ENCODE data around the gene PHLPP2.

PHLPP2 gene

GRCh38 chr16:71762186-71762585 lies 37.7 kb upstream of the PHLPP2 start:
- TF ChIP-seq, protein P1, sequence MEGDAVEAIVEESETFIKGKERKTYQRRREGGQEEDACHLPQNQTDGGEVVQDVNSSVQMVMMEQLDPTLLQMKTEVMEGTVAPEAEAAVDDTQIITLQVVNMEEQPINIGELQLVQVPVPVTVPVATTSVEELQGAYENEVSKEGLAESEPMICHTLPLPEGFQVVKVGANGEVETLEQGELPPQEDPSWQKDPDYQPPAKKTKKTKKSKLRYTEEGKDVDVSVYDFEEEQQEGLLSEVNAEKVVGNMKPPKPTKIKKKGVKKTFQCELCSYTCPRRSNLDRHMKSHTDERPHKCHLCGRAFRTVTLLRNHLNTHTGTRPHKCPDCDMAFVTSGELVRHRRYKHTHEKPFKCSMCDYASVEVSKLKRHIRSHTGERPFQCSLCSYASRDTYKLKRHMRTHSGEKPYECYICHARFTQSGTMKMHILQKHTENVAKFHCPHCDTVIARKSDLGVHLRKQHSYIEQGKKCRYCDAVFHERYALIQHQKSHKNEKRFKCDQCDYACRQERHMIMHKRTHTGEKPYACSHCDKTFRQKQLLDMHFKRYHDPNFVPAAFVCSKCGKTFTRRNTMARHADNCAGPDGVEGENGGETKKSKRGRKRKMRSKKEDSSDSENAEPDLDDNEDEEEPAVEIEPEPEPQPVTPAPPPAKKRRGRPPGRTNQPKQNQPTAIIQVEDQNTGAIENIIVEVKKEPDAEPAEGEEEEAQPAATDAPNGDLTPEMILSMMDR (IDR thresholded peaks at IDR 0.05), result no peak
- no peak overlapping the region for H3K4me3 ChIP-seq (ENCODE audit: low read depth, low read length)
- H3K36me3 ChIP-seq (ENCODE audit: control insufficient read depth, insufficient read depth, low read length), result no peaks in the 10 kb centered on the region
- no peak overlapping the region for H3K4me2 ChIP-seq (ENCODE audit: low read length)
- no peaks in the 10 kb centered on the region for H3K27me3 ChIP-seq (ENCODE audit: control insufficient read depth, insufficient read depth, low read length)
- H3K9ac ChIP-seq, result no peak overlapping the region
- H3K79me2 ChIP-seq, result peaks cover 2% of the 10 kb centered on the region
- no peak overlapping the region for H2AFZ ChIP-seq
- H3K4me1 ChIP-seq, result peaks cover 1% of the 10 kb centered on the region
- no peak overlapping the region for H3K27ac ChIP-seq
- H3K9me3 ChIP-seq (ENCODE audit: control insufficient read depth, low read length), result no peaks in the 10 kb centered on the region

DNA sequence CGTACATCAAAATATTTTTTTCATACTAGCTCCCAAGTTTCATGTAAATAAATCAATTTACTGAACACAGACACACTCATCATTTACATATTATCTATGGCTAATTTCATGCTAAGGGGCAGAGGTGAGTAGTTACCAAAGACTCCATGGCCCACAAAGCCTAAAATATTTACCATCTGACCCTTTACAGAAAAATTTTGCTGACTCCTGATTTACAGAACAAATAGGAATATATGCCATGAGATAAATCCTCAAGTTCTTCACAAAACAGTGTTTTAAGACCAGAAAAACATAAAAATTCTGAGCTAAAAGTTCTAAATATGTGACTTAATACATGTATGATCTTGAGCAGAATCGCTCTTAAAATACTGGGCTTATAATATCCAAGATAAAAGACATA lies 36.6 kb upstream of the PHLPP2 start:
- no peaks in the 10 kb centered on the region for H3K27me3 ChIP-seq (ENCODE audit: control insufficient read depth, insufficient read depth, low read length)
- no peak overlapping the region for H3K27ac ChIP-seq
- no peaks in the 10 kb centered on the region for H3K4me1 ChIP-seq
- peaks cover 2% of the 10 kb centered on the region for H3K79me2 ChIP-seq
- no peak overlapping the region for H3K9ac ChIP-seq
- H3K9me3 ChIP-seq (ENCODE audit: control insufficient read depth, low read length), result no peaks in the 10 kb centered on the region
- no peak overlapping the region for H3K4me2 ChIP-seq (ENCODE audit: low read length)
- TF ChIP-seq, protein P1 (IDR thresholded peaks at IDR 0.05), result no peak
- no peak overlapping the region for H3K4me3 ChIP-seq (ENCODE audit: low read depth, low read length)
- no peak overlapping the region for H2AFZ ChIP-seq
- H3K36me3 ChIP-seq (ENCODE audit: control insufficient read depth, insufficient read depth, low read length), result no peaks in the 10 kb centered on the region

DNA sequence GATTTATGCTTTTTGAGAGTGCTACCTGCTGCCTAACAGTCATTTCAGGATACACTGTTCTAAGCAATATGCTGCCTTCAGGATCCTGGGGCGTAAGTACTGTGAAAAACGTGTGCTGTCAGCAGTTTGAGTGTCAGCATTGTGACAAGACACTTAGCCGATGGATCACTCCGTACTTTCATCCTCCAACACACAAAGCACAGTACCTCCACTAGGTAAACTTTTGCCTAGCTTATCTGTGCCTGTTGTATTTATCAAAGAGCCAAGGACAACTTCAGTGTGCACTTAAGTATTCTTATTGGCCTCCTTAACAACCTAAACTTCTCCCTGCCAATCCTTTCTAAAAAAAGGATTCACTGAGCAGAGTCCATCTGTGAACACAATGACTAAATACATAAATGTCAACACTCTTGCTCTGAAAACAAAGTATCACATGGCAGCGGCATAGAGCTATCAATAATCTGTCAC lies 33.8 kb upstream of the PHLPP2 start:
- H3K27me3 ChIP-seq (ENCODE audit: control insufficient read depth, insufficient read depth, low read length), result no peaks in the 10 kb centered on the region
- no peak overlapping the region for H3K9ac ChIP-seq

GRCh38 chr16:71754652-71755051 lies 30.2 kb upstream of the PHLPP2 start:
- Histone ChIP-seq H3K36me3 (ENCODE audit: control insufficient read depth, insufficient read depth, low read length) (no peaks in the 10 kb centered on the region), H3K9me3 (ENCODE audit: control insufficient read depth, low read length) (no peaks in the 10 kb centered on the region), H3K27ac (no peak overlapping the region), H3K4me2 (ENCODE audit: low read length) (no peak overlapping the region), H3K27me3 (ENCODE audit: control insufficient read depth, insufficient read depth, low read length) (no peaks in the 10 kb centered on the region), H3K4me1 (no peaks in the 10 kb centered on the region), H2AFZ (no peak overlapping the region), H3K4me3 (ENCODE audit: low read depth, low read length) (no peak overlapping the region), H3K9ac (no peak overlapping the region), H3K79me2 (peaks cover 10% of the 10 kb centered on the region)
- TF ChIP-seq, protein P1 (IDR thresholded peaks at IDR 0.05), result no peak

More for the DNA sequence above, 33.8 kb upstream of the PHLPP2 start:
- TF ChIP-seq, protein P1 (IDR thresholded peaks at IDR 0.05), result no peak
- Histone ChIP-seq H3K27ac (no peak overlapping the region), H3K4me1 (no peaks in the 10 kb centered on the region), H3K36me3 (ENCODE audit: control insufficient read depth, insufficient read depth, low read length) (no peaks in the 10 kb centered on the region), H3K9me3 (ENCODE audit: control insufficient read depth, low read length) (no peaks in the 10 kb centered on the region), H2AFZ (no peak overlapping the region), H3K79me2 (peaks cover 8% of the 10 kb centered on the region), H3K4me3 (ENCODE audit: low read depth, low read length) (no peak overlapping the region), H3K4me2 (ENCODE audit: low read length) (no peak overlapping the region)

DNA sequence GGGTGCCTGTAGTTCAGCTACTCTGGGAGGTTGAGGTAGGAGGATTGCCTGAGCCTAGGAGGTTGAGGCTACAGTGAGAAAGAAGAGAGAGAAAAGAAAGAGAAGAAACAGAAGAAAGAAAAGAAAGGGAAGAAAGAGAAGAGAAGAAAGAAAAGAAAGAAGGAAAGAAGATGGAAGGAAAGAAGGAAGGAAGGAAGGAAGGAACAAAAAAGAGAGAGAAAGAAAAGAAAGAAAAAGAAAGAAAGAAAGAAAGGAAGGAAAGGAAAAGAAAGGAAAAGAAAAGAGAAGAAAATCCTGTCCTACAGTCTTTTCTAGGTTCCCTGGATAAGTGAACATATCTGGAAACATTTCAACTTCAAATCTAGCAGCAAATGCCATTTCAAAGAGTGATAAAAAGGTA lies 29.6 kb upstream of the PHLPP2 start:
- Histone ChIP-seq H3K27ac (no peak overlapping the region), H3K9ac (no peak overlapping the region), H3K4me2 (ENCODE audit: low read length) (no peak overlapping the region), H3K4me3 (ENCODE audit: low read depth, low read length) (no peak overlapping the region), H3K4me1 (no peaks in the 10 kb centered on the region), H3K9me3 (ENCODE audit: control insufficient read depth, low read length) (no peaks in the 10 kb centered on the region), H2AFZ (no peak overlapping the region), H3K27me3 (ENCODE audit: control insufficient read depth, insufficient read depth, low read length) (no peaks in the 10 kb centered on the region), H3K36me3 (ENCODE audit: control insufficient read depth, insufficient read depth, low read length) (no peaks in the 10 kb centered on the region), H3K79me2 (peaks cover 7% of the 10 kb centered on the region)
- TF ChIP-seq, protein P1 (IDR thresholded peaks at IDR 0.05), result no peak
